Activated naive CD8-positive, alpha-beta T cell treated with anti-CD3 and anti-CD28 coated beads for 36 hours (primary cell): ENCODE measurements around the gene MAPK11. TPM values are rescaled to one million over a fixed set of nuclear protein-coding genes. Genes with fewer than 3 reads are reported as not detected.

Experiments used
- DNase-seq: peaks from one replicate; pipeline ENCODE4 v3.0.0; 2021
- H3K27ac Mint-ChIP-seq: one replicate; pipeline ENCODE4 v1.8.0; 2022; ENCODE audit warnings: mild to moderate bottlenecking, moderate library complexity, mixed read lengths
- H3K27me3 Mint-ChIP-seq: one replicate; pipeline ENCODE4 v1.8.0; 2022; ENCODE audit warnings: mild to moderate bottlenecking, mixed read lengths
- H3K36me3 Mint-ChIP-seq: one replicate; pipeline ENCODE4 v1.8.0; 2021; ENCODE audit warnings: mild to moderate bottlenecking, mixed read lengths
- H3K4me1 Mint-ChIP-seq: one replicate; pipeline ENCODE4 v1.8.0; 2021; ENCODE audit warnings: mixed read lengths
- H3K4me3 Mint-ChIP-seq: one replicate; pipeline ENCODE4 v1.8.0; 2022; ENCODE audit warnings: mild to moderate bottlenecking, moderate library complexity, mixed read lengths
- H3K9me3 Mint-ChIP-seq: one replicate; pipeline ENCODE4 v1.8.0; 2022; ENCODE audit warnings: mixed read lengths
- total RNA-seq, 2 experiments: library from RNA; stranded (reverse); gene quantifications; one replicate each; pipeline ENCODE4 v1.2.3, GENCODE V29; 2021

MAPK11 gene
- total RNA-seq, 2 experiments from 2014 or later, result 3.2 to 3.3 TPM

GRCh38 chr22:50303515-50303847, 33.3 kb upstream of the MAPK11 start:
- H3K36me3 Mint-ChIP-seq, result no peaks in the 10 kb centered on the region
- no peak overlapping the region for H3K27ac Mint-ChIP-seq
- DNase-seq, result no peak
- H3K4me1 Mint-ChIP-seq, result peaks cover 9% of the 10 kb centered on the region
- no peaks in the 10 kb centered on the region for H3K9me3 Mint-ChIP-seq
- no peak overlapping the region for H3K4me3 Mint-ChIP-seq
- peaks cover 21% of the 10 kb centered on the region for H3K27me3 Mint-ChIP-seq

- no peaks in the 10 kb centered on the region for H3K9me3 Mint-ChIP-seq
- H3K27me3 Mint-ChIP-seq, result peaks cover 22% of the 10 kb centered on the region
- no peak overlapping the region for H3K4me3 Mint-ChIP-seq
- H3K4me1 Mint-ChIP-seq, result peaks cover 9% of the 10 kb centered on the region
- H3K27ac Mint-ChIP-seq, result no peak overlapping the region
- no peak for DNase-seq
- no peaks in the 10 kb centered on the region for H3K36me3 Mint-ChIP-seq
Measured at GRCh38 chr22:50302564-50302963, 32.4 kb upstream of the MAPK11 start.

GRCh38 chr22:50302041-50302541, 31.9 kb upstream of the MAPK11 start:
- H3K27ac Mint-ChIP-seq, result no peak overlapping the region
- peaks cover 9% of the 10 kb centered on the region for H3K4me1 Mint-ChIP-seq
- no peaks in the 10 kb centered on the region for H3K36me3 Mint-ChIP-seq
- H3K4me3 Mint-ChIP-seq, result no peak overlapping the region
- H3K9me3 Mint-ChIP-seq, result no peaks in the 10 kb centered on the region
- peaks cover 22% of the 10 kb centered on the region for H3K27me3 Mint-ChIP-seq
- no peak for DNase-seq

GRCh38 chr22:50301581-50301991, 31.4 kb upstream of the MAPK11 start:
- H3K36me3 Mint-ChIP-seq, result no peaks in the 10 kb centered on the region
- H3K4me3 Mint-ChIP-seq, result no peak overlapping the region
- H3K27ac Mint-ChIP-seq, result no peak overlapping the region
- no peaks in the 10 kb centered on the region for H3K9me3 Mint-ChIP-seq
- peaks cover 9% of the 10 kb centered on the region for H3K4me1 Mint-ChIP-seq
- peaks cover 22% of the 10 kb centered on the region for H3K27me3 Mint-ChIP-seq
- DNase-seq, result no peak

GRCh38 chr22:50300620-50301257, 30.6 kb upstream of the MAPK11 start:
- peaks cover 2% of the 10 kb centered on the region for H3K4me1 Mint-ChIP-seq
- H3K27ac Mint-ChIP-seq, result no peak overlapping the region
- no peaks in the 10 kb centered on the region for H3K36me3 Mint-ChIP-seq
- no peak overlapping the region for H3K4me3 Mint-ChIP-seq
- H3K9me3 Mint-ChIP-seq, result no peaks in the 10 kb centered on the region
- no peak for DNase-seq
- peaks cover 15% of the 10 kb centered on the region for H3K27me3 Mint-ChIP-seq

GRCh38 chr22:50299785-50300619, 29.8 kb upstream of the MAPK11 start:
- no peaks in the 10 kb centered on the region for H3K36me3 Mint-ChIP-seq
- no peaks in the 10 kb centered on the region for H3K9me3 Mint-ChIP-seq
- H3K27me3 Mint-ChIP-seq, result peaks cover 14% of the 10 kb centered on the region
- no peak overlapping the region for H3K27ac Mint-ChIP-seq
- no peak for DNase-seq
- H3K4me3 Mint-ChIP-seq, result no peak overlapping the region
- H3K4me1 Mint-ChIP-seq, result peaks cover 2% of the 10 kb centered on the region

GRCh38 chr22:50298937-50299784, 29.0 kb upstream of the MAPK11 start:
- DNase-seq, result no peak
- no peak overlapping the region for H3K4me3 Mint-ChIP-seq
- H3K9me3 Mint-ChIP-seq, result no peaks in the 10 kb centered on the region
- no peaks in the 10 kb centered on the region for H3K36me3 Mint-ChIP-seq
- H3K27ac Mint-ChIP-seq, result no peak overlapping the region
- peaks cover 12% of the 10 kb centered on the region for H3K27me3 Mint-ChIP-seq
- peaks cover 2% of the 10 kb centered on the region for H3K4me1 Mint-ChIP-seq

GRCh38 chr22:50298266-50298637, 28.1 kb upstream of the MAPK11 start:
- Mint-ChIP-seq H3K9me3 (no peaks in the 10 kb centered on the region), H3K4me3 (no peak overlapping the region), H3K36me3 (no peaks in the 10 kb centered on the region), H3K27me3 (peaks cover 10% of the 10 kb centered on the region), H3K27ac (no peak overlapping the region), H3K4me1 (peaks cover 3% of the 10 kb centered on the region)
- DNase-seq, result no peak

- peaks cover 10% of the 10 kb centered on the region for H3K27me3 Mint-ChIP-seq
- peaks cover 7% of the 10 kb centered on the region for H3K4me1 Mint-ChIP-seq
- no peaks in the 10 kb centered on the region for H3K36me3 Mint-ChIP-seq
- H3K4me3 Mint-ChIP-seq, result no peak overlapping the region
- no peak overlapping the region for H3K27ac Mint-ChIP-seq
- H3K9me3 Mint-ChIP-seq, result no peaks in the 10 kb centered on the region
- no peak for DNase-seq
Measured at GRCh38 chr22:50297510-50298265, 27.5 kb upstream of the MAPK11 start.

- H3K27ac Mint-ChIP-seq, result no peak overlapping the region
- no peaks in the 10 kb centered on the region for H3K36me3 Mint-ChIP-seq
- no peak overlapping the region for H3K4me3 Mint-ChIP-seq
- H3K27me3 Mint-ChIP-seq, result peaks cover 12% of the 10 kb centered on the region
- no peaks in the 10 kb centered on the region for H3K9me3 Mint-ChIP-seq
- DNase-seq, result no peak
- H3K4me1 Mint-ChIP-seq, result peaks cover 14% of the 10 kb centered on the region
Measured at GRCh38 chr22:50296658-50297490, 26.7 kb upstream of the MAPK11 start.

GRCh38 chr22:50294319-50294656, 24.1 kb upstream of the MAPK11 start:
- no peak for DNase-seq
- peaks cover 15% of the 10 kb centered on the region for H3K4me1 Mint-ChIP-seq
- peak overlapping the region; percentile 64 for H3K4me3 Mint-ChIP-seq
- peak overlapping the region; percentile 58 for H3K27ac Mint-ChIP-seq
- no peaks in the 10 kb centered on the region for H3K36me3 Mint-ChIP-seq
- H3K27me3 Mint-ChIP-seq, result peaks cover 12% of the 10 kb centered on the region
- H3K9me3 Mint-ChIP-seq, result no peaks in the 10 kb centered on the region

- H3K36me3 Mint-ChIP-seq, result no peaks in the 10 kb centered on the region
- peak overlapping the region; percentile 58 for H3K27ac Mint-ChIP-seq
- DNase-seq, result peak; percentile 41
- H3K4me1 Mint-ChIP-seq, result peaks cover 15% of the 10 kb centered on the region
- H3K4me3 Mint-ChIP-seq, result peak overlapping the region; percentile 64
- H3K27me3 Mint-ChIP-seq, result peaks cover 9% of the 10 kb centered on the region
- no peaks in the 10 kb centered on the region for H3K9me3 Mint-ChIP-seq
Measured at GRCh38 chr22:50293441-50294318, 23.5 kb upstream of the MAPK11 start.
